Dendritic cell treated with granulocyte-macrophage colony-stimulating factor and Interleukin-4, amounts not matched to agents 40 ng/mL and 50 ng/mL, for 4 days (primary cell): Measurements from ENCODE around the gene PAPOLB.

Experiments
- H3K27ac Mint-ChIP-seq: one replicate; pipeline ENCODE4 v1.8.0; 2022; ENCODE audit warnings: mild to moderate bottlenecking, mixed read lengths
- H3K27me3 Mint-ChIP-seq: one replicate; pipeline ENCODE4 v1.8.0; 2022; ENCODE audit warnings: mild to moderate bottlenecking, mixed read lengths
- H3K36me3 Mint-ChIP-seq: one replicate; pipeline ENCODE4 v1.8.0; 2022; ENCODE audit warnings: low read depth, mixed read lengths
- H3K4me1 Mint-ChIP-seq: one replicate; pipeline ENCODE4 v1.8.0; 2022; ENCODE audit warnings: low read depth, mixed read lengths
- H3K4me3 Mint-ChIP-seq: one replicate; pipeline ENCODE4 v1.8.0; 2022; ENCODE audit warnings: mild to moderate bottlenecking, moderate library complexity, mixed read lengths
- H3K9me3 Mint-ChIP-seq: one replicate; pipeline ENCODE4 v1.8.0; 2022; ENCODE audit warnings: mixed read lengths
- intact Hi-C: fragments of 100-400 bp; cut with micrococcal nuclease; formaldehyde crosslinking; loops from one replicate; pipeline ENCODE4 v1.15.0; 2022

PAPOLB gene

GRCh38 chr7:4871056-4871680, 9.3 kb upstream of the PAPOLB start:
- intact Hi-C loops = no loop called here
- Mint-ChIP-seq H3K4me1 (no peaks in the 10 kb centered on the region), H3K27me3 (peaks cover 32% of the 10 kb centered on the region), H3K4me3 (no peak overlapping the region), H3K9me3 (no peaks in the 10 kb centered on the region), H3K27ac (no peak overlapping the region), H3K36me3 (no peaks in the 10 kb centered on the region)

GRCh38 chr7:4868493-4868892, 6.7 kb upstream of the PAPOLB start:
- no peaks in the 10 kb centered on the region for H3K4me1 Mint-ChIP-seq
- intact Hi-C loops = no loop called here
- no peak overlapping the region for H3K27ac Mint-ChIP-seq
- H3K36me3 Mint-ChIP-seq = no peaks in the 10 kb centered on the region
- H3K9me3 Mint-ChIP-seq = peaks cover 11% of the 10 kb centered on the region
- no peak overlapping the region for H3K4me3 Mint-ChIP-seq
- peaks cover 49% of the 10 kb centered on the region for H3K27me3 Mint-ChIP-seq

- Mint-ChIP-seq H3K4me3 (no peak overlapping the region), H3K27me3 (peaks cover 56% of the 10 kb centered on the region), H3K27ac (no peak overlapping the region), H3K9me3 (peaks cover 28% of the 10 kb centered on the region), H3K36me3 (no peaks in the 10 kb centered on the region), H3K4me1 (peaks cover 4% of the 10 kb centered on the region)
- intact Hi-C loops = no loop called here
Observed at GRCh38 chr7:4866528-4867496, 5.0 kb upstream of the PAPOLB start.

DNA sequence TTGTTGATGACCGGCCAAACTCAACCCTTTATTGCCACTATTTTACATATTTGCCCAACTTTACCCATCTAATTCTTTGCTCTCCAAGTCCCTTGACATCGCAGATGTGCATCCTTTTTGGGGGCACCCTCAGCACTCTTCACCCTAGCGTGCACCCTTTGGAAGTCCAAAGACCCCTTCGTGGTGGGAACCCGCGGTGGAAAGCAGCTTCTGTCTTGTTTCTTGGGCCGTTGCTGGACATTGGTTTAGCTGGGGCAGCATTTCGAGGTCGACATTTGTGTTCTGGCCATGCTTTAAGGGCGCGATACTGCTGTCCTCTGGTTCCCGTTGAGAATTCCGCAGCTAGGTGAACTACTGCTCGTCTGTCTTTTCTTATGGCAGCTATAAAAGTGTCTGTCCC, 326 bp upstream of the PAPOLB start:
- intact Hi-C loops = no loop called here
- H3K27me3 Mint-ChIP-seq = peaks cover 60% of the 10 kb centered on the region
- no peak overlapping the region for H3K27ac Mint-ChIP-seq
- peaks cover 35% of the 10 kb centered on the region for H3K9me3 Mint-ChIP-seq
- H3K36me3 Mint-ChIP-seq = no peaks in the 10 kb centered on the region
- peaks cover 6% of the 10 kb centered on the region for H3K4me1 Mint-ChIP-seq
- H3K4me3 Mint-ChIP-seq = no peak overlapping the region

- H3K9me3 Mint-ChIP-seq = peaks cover 35% of the 10 kb centered on the region
- peaks cover 61% of the 10 kb centered on the region for H3K27me3 Mint-ChIP-seq
- no peak overlapping the region for H3K27ac Mint-ChIP-seq
- H3K4me3 Mint-ChIP-seq = no peak overlapping the region
- no peaks in the 10 kb centered on the region for H3K36me3 Mint-ChIP-seq
- intact Hi-C loops = no loop called here
- H3K4me1 Mint-ChIP-seq = peaks cover 6% of the 10 kb centered on the region
Observed at GRCh38 chr7:4861227-4861626, 603 bp downstream of the PAPOLB start.

DNA sequence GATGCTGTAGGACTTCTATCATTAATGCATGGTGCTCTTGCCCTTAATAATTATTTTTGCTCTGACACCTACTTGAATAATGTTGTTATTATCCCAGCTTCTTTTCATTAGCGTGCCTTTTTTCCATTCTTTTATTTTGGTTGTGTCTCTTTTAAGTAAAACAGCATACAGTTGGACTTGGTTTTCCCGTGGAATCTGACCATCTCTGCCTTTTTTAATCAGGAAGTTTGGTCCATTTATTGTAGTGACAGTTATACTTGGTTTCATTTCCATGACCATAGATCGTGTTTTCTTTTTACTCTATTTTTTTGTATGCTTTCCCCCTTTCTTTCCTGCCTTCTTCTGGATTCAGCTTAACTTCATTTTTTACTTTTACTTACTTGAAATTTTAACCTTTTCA, 4.6 kb downstream of the PAPOLB start:
- intact Hi-C loops = no loop called here
- peaks cover 35% of the 10 kb centered on the region for H3K27me3 Mint-ChIP-seq
- no peak overlapping the region for H3K4me3 Mint-ChIP-seq
- no peaks in the 10 kb centered on the region for H3K36me3 Mint-ChIP-seq
- no peak overlapping the region for H3K27ac Mint-ChIP-seq
- peaks cover 11% of the 10 kb centered on the region for H3K9me3 Mint-ChIP-seq
- peaks cover 7% of the 10 kb centered on the region for H3K4me1 Mint-ChIP-seq

GRCh38 chr7:4856336-4857057, 5.3 kb downstream of the PAPOLB start:
- Mint-ChIP-seq H3K36me3 (no peaks in the 10 kb centered on the region), H3K27ac (no peak overlapping the region)

DNA sequence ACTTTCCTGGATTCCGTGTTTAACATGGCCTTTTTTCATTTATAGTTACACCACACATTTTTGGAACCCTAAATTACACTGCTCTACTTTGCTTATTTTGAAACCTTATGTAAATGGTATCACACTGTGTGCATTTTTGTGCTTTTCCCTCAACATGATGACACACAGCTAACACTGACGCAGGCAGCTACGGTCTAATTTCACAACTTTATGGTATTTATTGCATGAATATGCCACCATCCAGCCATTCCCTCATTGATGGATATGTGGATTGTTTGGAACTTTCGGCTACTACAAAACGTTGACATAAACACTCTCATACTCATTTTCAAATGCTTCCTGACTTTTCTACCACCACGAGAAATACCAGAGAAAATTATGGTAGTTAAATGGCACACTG, 6.9 kb downstream of the PAPOLB start:
- Mint-ChIP-seq H3K4me3 (no peak overlapping the region), H3K36me3 (no peaks in the 10 kb centered on the region), H3K27ac (no peak overlapping the region), H3K9me3 (no peaks in the 10 kb centered on the region), H3K4me1 (peaks cover 13% of the 10 kb centered on the region), H3K27me3 (peaks cover 23% of the 10 kb centered on the region)
- intact Hi-C loops = no loop called here

More at GRCh38 chr7:4856336-4857057, 5.3 kb downstream of the PAPOLB start:
- Mint-ChIP-seq H3K4me1 (peaks cover 7% of the 10 kb centered on the region), H3K4me3 (no peak overlapping the region), H3K9me3 (peaks cover 4% of the 10 kb centered on the region), H3K27me3 (peaks cover 29% of the 10 kb centered on the region)
- intact Hi-C loops = no loop called here

- Mint-ChIP-seq H3K27me3 (peaks cover 25% of the 10 kb centered on the region), H3K4me3 (no peak overlapping the region), H3K4me1 (peaks cover 18% of the 10 kb centered on the region), H3K9me3 (no peaks in the 10 kb centered on the region), H3K36me3 (no peaks in the 10 kb centered on the region), H3K27ac (no peak overlapping the region)
- intact Hi-C loops = no loop called here
Observed at GRCh38 chr7:4851459-4852422, 10.1 kb downstream of the PAPOLB start.

- H3K27ac Mint-ChIP-seq = no peak overlapping the region
- no peak overlapping the region for H3K4me3 Mint-ChIP-seq
- no peaks in the 10 kb centered on the region for H3K9me3 Mint-ChIP-seq
- H3K27me3 Mint-ChIP-seq = peaks cover 35% of the 10 kb centered on the region
- no peaks in the 10 kb centered on the region for H3K36me3 Mint-ChIP-seq
- intact Hi-C loops = no loop called here
- H3K4me1 Mint-ChIP-seq = peaks cover 24% of the 10 kb centered on the region
Observed at GRCh38 chr7:4850262-4850795, 11.5 kb downstream of the PAPOLB start.

DNA sequence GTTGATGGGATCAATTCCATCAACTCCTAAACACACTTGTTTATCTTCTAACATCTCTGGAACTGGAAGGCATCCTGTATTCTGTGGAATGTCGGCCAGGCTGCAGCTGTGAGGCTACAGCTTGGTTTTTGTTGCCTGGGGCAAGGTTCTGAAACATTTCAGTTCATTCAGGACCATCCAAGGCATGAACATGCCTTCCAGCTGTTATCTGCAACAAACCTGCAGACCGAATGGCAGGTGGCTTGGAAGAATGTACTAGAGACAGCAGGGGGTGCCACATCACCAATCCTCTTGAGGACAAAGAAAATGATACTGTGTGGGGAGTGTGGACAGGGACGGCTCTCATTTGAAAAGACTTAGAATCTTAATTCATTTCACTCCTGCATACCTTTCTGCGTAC, 12.4 kb downstream of the PAPOLB start:
- Mint-ChIP-seq H3K36me3 (no peaks in the 10 kb centered on the region), H3K27me3 (peaks cover 43% of the 10 kb centered on the region), H3K4me1 (peaks cover 28% of the 10 kb centered on the region), H3K27ac (no peak overlapping the region), H3K4me3 (no peak overlapping the region), H3K9me3 (no peaks in the 10 kb centered on the region)
- intact Hi-C loops = no loop called here

- peaks cover 49% of the 10 kb centered on the region for H3K27me3 Mint-ChIP-seq
- peaks cover 15% of the 10 kb centered on the region for H3K4me1 Mint-ChIP-seq
- H3K36me3 Mint-ChIP-seq = no peaks in the 10 kb centered on the region
- H3K27ac Mint-ChIP-seq = no peak overlapping the region
- H3K4me3 Mint-ChIP-seq = no peak overlapping the region
- intact Hi-C loops = no loop called here
- no peaks in the 10 kb centered on the region for H3K9me3 Mint-ChIP-seq
Observed at GRCh38 chr7:4845740-4846142, 16.1 kb downstream of the PAPOLB start.
